Lower leg skin (tissue), 3 donors: ENCODE data around the gene KCTD18.

Experiments used
- CTCF ChIP-seq, 3 donors: fragments of 450-650 bp; IDR thresholded peaks; one replicate each; pipeline ENCODE4 v1.5.1; 2016; ENCODE audit warnings: antibody characterized with exemption in 3 of 3, mild to moderate bottlenecking in 3 of 3, moderate library complexity in 2 of 3
- POLR2A ChIP-seq, 2 donors: fragments of 450-650 bp; IDR thresholded peaks; one replicate each; pipeline ENCODE4 v1.6.1; 2016 to 2017; ENCODE audit warnings: antibody characterized with exemption in 2 of 2, mild to moderate bottlenecking in 1 of 2, moderate library complexity in 1 of 2

- TF ChIP-seq CTCF (IDR thresholded peaks at IDR 0.05) (no peak), POLR2A (IDR thresholded peaks at IDR 0.05) (no peak)
Measured at GRCh38 chr2:200502196-200502595, 7.7 kb downstream of the KCTD18 start.
